Measurements from ENCODE around the gene RUFY2. TPM values are rescaled to one million over a fixed set of nuclear protein-coding genes. Genes with fewer than 3 reads are reported as not detected.

The RUFY2 gene
- total and polyA plus RNA-seq, 9 donors = 11.1 to 36.4 (median 24.9) TPM

DNA sequence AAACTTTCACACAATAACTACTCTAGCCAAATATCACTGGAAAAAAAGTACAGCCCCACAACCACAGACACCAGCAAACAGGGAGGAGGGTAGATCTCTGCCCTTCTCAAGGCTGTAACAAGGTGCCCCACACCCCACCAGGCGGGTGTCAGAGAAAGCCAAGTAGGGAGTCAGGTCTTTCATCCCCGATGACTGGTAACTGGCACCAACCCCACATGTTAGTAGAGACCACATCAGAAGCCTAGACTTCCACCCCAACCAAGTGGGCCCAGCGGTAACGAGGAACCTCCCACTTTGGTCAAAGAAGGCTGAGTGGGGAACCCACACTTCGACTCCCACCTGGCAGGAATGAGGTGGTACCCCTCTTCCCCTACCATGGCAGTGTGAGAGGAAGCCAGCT is 16.4 kb upstream of the RUFY2 start:
- Histone ChIP-seq H3K4me3 (no peak overlapping the region), H3K36me3 (no peaks in the 10 kb centered on the region), H3K27ac (no peak overlapping the region), H3K4me1 (ENCODE audit: insufficient read depth) (no peaks in the 10 kb centered on the region), H3K27me3 (no peaks in the 10 kb centered on the region), H3K9me3 (no peaks in the 10 kb centered on the region)
- TF ChIP-seq EP300 (IDR thresholded peaks at IDR 0.05) (no peak), POLR2A (IDR thresholded peaks at IDR 0.05) (no peak)
- TF ChIP-seq, protein P1, sequence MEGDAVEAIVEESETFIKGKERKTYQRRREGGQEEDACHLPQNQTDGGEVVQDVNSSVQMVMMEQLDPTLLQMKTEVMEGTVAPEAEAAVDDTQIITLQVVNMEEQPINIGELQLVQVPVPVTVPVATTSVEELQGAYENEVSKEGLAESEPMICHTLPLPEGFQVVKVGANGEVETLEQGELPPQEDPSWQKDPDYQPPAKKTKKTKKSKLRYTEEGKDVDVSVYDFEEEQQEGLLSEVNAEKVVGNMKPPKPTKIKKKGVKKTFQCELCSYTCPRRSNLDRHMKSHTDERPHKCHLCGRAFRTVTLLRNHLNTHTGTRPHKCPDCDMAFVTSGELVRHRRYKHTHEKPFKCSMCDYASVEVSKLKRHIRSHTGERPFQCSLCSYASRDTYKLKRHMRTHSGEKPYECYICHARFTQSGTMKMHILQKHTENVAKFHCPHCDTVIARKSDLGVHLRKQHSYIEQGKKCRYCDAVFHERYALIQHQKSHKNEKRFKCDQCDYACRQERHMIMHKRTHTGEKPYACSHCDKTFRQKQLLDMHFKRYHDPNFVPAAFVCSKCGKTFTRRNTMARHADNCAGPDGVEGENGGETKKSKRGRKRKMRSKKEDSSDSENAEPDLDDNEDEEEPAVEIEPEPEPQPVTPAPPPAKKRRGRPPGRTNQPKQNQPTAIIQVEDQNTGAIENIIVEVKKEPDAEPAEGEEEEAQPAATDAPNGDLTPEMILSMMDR (IDR thresholded peaks at IDR 0.05) = no peak
- no peak for DNase-seq
- intact Hi-C loops (cut with DNase I) = no loop called here
- WGBS, 3 donors = 87 to 91% (median 91%) methylated on average over 5 of the region's 5 CpGs

DNA sequence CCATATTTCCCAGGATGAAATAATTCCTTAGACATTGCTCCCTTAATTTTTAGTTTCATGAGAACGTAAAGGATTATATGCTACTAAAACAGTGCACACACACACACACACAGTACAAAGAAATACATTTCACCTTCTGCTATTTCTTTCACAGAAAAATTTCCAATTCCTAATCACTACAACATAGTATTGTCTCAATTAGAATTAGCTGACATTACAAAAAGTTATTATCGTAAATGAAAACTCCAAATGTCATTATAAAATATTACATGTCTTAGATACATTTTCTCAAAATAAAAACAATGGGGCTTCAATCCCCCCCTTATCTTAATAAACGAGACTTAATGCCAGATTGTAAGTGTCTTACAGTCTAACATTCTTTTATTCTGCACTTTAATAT is 12.3 kb upstream of the RUFY2 start:
- TF ChIP-seq, protein P1 (IDR thresholded peaks at IDR 0.05) = no peak
- no peak for TF ChIP-seq EP300 (IDR thresholded peaks at IDR 0.05)
- no peak for TF ChIP-seq POLR2A (IDR thresholded peaks at IDR 0.05)
- Histone ChIP-seq H3K4me3 (no peak overlapping the region), H3K36me3 (no peaks in the 10 kb centered on the region), H3K27me3 (no peaks in the 10 kb centered on the region), H3K4me1 (ENCODE audit: insufficient read depth) (no peaks in the 10 kb centered on the region), H3K9me3 (no peaks in the 10 kb centered on the region), H3K27ac (no peak overlapping the region)
- WGBS, 3 donors = 69 to 82% (median 75%) methylated on average over 3 of the region's 3 CpGs
- intact Hi-C loops (cut with DNase I) = no loop called here
- DNase-seq = no peak

DNA sequence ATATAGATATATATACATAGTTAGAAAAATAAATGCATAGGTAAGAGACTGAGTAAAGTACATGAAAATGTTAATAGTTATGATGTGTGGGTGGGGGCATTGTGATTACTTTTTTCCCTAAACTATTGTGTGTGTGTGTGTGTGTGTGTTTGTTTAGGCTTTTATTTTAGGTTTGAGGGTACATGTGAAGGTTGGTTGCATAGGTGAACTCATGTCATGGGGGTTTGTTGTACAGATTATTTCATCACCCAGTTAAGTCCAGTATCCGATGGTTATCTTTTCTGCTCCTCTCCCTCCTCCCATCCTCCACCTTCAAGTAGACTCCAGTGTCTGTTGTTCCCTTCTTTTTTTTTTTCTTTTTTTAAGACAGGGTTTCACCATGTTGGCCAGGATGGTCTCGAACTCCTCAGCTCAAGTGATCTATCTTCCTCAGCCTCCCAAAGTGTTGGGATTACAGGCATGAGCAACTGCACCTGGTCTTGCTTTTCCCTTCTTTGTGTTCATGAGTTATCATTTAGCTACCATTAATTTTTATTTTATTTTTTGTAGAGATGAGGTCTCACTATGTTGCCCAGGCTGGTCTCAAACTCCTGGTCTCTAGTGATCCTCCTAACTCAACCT is 1.9 kb upstream of the RUFY2 start:
- Histone ChIP-seq H3K9me3 (no peaks in the 10 kb centered on the region), H3K27me3 (no peaks in the 10 kb centered on the region), H3K36me3 (no peaks in the 10 kb centered on the region), H3K27ac (no peak overlapping the region), H3K4me3 (no peak overlapping the region), H3K4me1 (ENCODE audit: insufficient read depth) (no peaks in the 10 kb centered on the region)
- WGBS, 3 donors = 89 to 94% (median 92%) methylated on average over 2 of the region's 2 CpGs
- intact Hi-C loops (cut with DNase I) = loop anchor here in 1 of 4 donors (10.0 kb wide), 2 partner anchors 316 to 486 kb away; partner anchors contain the start of gene CCAR1
- no peak for TF ChIP-seq EP300 (IDR thresholded peaks at IDR 0.05)
- TF ChIP-seq POLR2A (IDR thresholded peaks at IDR 0.05) = no peak
- TF ChIP-seq, protein P1 (IDR thresholded peaks at IDR 0.05) = no peak
- DNase-seq = no peak

DNA sequence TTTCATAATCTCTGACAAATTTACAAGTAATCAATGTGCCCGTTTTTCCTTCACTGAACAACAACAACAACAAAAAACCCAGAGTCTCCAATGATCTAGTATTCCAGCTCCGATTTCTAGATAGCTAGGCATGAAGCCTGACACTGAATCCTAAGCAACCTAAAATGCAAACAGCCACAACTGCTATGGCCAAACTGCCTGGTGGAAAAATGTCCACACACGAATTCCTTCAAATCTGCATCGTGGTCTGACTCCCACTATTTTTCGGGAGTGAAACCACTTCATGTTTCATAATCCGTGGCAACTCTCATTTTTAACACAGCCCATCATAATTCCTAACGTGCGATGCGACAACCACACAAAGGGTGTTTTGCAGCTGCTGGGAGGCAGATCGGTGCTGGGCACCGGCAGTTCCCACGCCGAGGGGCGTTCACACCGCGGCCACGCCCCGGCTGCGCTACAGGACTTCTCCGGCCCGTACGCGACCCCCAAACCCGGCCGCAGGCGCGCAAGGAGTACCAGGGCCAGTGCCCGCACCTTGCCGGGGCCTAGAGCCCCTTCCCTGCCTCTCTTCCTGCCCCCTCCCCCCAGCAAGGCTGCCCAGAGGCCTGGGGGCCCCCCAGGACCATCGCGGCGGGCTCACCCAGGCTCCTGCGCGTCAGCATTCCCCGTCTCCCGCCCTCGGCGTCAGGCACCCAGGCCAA is 814 bp downstream of the RUFY2 start:
- H3K27me3 ChIP-seq = no peaks in the 10 kb centered on the region
- H3K9me3 ChIP-seq = no peaks in the 10 kb centered on the region
- H3K36me3 ChIP-seq = no peaks in the 10 kb centered on the region
- H3K4me3 ChIP-seq = peak overlapping the region; percentile 98
- no peaks in the 10 kb centered on the region for H3K4me1 ChIP-seq (ENCODE audit: insufficient read depth)
- TF ChIP-seq POLR2A (IDR thresholded peaks at IDR 0.05) (no peak), EP300 (IDR thresholded peaks at IDR 0.05) (no peak)
- TF ChIP-seq, protein P1 (IDR thresholded peaks at IDR 0.05) = no peak
- 0 to 1% (median 1%) methylated on average over 36 to 38 of the region's 38 CpGs for WGBS, 3 donors
- peak in 1 of 5 donors; percentile 78 for DNase-seq
- intact Hi-C loops (cut with DNase I) = loop anchor here in 1 of 4 donors (10.0 kb wide), 2 partner anchors 319 to 489 kb away; partner anchors contain the start of gene CCAR1
- H3K27ac ChIP-seq = peak overlapping the region; percentile 95 to 96
